ENCODE data around the gene RTCB. TPM values are rescaled to one million over a fixed set of nuclear protein-coding genes. Genes with fewer than 3 reads are reported as not detected.

RTCB gene
- total RNA-seq, 1 experiment from 2014 or later, result 50.9 TPM

DNA sequence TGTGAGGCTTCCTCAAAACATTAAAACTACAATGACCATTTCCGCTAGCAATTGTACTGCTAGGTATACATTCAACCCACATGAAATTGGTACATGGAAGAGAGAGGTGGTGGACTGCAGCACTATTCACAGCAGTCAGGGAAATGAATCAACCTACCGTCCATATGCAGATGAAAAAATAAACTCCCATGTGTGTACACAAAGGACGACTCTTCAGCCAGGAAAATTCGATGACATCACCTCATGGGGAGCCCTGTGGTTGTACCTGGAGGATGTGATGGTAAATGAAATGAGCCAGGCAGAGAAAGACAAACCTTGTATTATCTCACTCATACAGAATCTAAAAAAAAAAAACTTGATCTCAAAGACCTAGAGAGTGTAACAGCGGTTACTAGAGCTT is 31.1 kb downstream of the RTCB start:
- no peaks in the 10 kb centered on the region for H3K9me2 ChIP-seq (ENCODE audit: insufficient read depth)
- no peaks in the 10 kb centered on the region for H3K79me2 ChIP-seq (ENCODE audit: insufficient read depth, low read length)
- H3K27ac ChIP-seq (ENCODE audit: low read depth, low read length), result no peak overlapping the region
- ATAC-seq (no peak), DNase-seq (ENCODE audit: low read depth, low spot score) (no peak)
- H3K36me3 ChIP-seq (ENCODE audit: control insufficient read depth in 1 of 2, insufficient read depth in 2 of 2, low read length in 2 of 2), result no peaks in the 10 kb centered on the region
- H3K27me3 ChIP-seq (ENCODE audit: insufficient read depth, low read length), result no peaks in the 10 kb centered on the region
- ChIA-PET CTCF (no interaction called here), RAD21 (ENCODE audit: low non-redundant PET in 1 of 2, low total read pairs in 2 of 2, uncharacterized antibody in 2 of 2, unreplicated experiment in 2 of 2) (no interaction called here), POLR2A (no interaction called here)
- H3K4me2 ChIP-seq (ENCODE audit: low read length), result no peak overlapping the region
- H2AFZ ChIP-seq (ENCODE audit: low read depth, low read length, poor library complexity, severe bottlenecking), result no peak overlapping the region
- no peak overlapping the region for H3K4me3 ChIP-seq (replicated peaks in 1 of 2; ENCODE audit: low read depth in 1 of 2, low read length in 2 of 2)
- no TSS peak for BruUV-seq (replicated peaks)
- no peaks in the 10 kb centered on the region for H3K9me3 ChIP-seq (ENCODE audit: control insufficient read depth in 1 of 2, insufficient read depth in 1 of 2, low read depth in 1 of 2, low read length in 2 of 2)
- no peak for TF ChIP-seq ELF1 (IDR thresholded peaks at IDR 0.05; ENCODE audit: borderline replicate concordance, low read depth)
- TF ChIP-seq, protein P1, sequence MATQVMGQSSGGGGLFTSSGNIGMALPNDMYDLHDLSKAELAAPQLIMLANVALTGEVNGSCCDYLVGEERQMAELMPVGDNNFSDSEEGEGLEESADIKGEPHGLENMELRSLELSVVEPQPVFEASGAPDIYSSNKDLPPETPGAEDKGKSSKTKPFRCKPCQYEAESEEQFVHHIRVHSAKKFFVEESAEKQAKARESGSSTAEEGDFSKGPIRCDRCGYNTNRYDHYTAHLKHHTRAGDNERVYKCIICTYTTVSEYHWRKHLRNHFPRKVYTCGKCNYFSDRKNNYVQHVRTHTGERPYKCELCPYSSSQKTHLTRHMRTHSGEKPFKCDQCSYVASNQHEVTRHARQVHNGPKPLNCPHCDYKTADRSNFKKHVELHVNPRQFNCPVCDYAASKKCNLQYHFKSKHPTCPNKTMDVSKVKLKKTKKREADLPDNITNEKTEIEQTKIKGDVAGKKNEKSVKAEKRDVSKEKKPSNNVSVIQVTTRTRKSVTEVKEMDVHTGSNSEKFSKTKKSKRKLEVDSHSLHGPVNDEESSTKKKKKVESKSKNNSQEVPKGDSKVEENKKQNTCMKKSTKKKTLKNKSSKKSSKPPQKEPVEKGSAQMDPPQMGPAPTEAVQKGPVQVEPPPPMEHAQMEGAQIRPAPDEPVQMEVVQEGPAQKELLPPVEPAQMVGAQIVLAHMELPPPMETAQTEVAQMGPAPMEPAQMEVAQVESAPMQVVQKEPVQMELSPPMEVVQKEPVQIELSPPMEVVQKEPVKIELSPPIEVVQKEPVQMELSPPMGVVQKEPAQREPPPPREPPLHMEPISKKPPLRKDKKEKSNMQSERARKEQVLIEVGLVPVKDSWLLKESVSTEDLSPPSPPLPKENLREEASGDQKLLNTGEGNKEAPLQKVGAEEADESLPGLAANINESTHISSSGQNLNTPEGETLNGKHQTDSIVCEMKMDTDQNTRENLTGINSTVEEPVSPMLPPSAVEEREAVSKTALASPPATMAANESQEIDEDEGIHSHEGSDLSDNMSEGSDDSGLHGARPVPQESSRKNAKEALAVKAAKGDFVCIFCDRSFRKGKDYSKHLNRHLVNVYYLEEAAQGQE (IDR thresholded peaks at IDR 0.05; ENCODE audit: low read depth), result no peak
- TF ChIP-seq, protein P2, sequence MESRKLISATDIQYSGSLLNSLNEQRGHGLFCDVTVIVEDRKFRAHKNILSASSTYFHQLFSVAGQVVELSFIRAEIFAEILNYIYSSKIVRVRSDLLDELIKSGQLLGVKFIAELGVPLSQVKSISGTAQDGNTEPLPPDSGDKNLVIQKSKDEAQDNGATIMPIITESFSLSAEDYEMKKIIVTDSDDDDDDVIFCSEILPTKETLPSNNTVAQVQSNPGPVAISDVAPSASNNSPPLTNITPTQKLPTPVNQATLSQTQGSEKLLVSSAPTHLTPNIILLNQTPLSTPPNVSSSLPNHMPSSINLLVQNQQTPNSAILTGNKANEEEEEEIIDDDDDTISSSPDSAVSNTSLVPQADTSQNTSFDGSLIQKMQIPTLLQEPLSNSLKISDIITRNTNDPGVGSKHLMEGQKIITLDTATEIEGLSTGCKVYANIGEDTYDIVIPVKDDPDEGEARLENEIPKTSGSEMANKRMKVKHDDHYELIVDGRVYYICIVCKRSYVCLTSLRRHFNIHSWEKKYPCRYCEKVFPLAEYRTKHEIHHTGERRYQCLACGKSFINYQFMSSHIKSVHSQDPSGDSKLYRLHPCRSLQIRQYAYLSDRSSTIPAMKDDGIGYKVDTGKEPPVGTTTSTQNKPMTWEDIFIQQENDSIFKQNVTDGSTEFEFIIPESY (IDR thresholded peaks at IDR 0.05; ENCODE audit: extremely low read depth, insufficient replicate concordance, low read length), result no peak
- no peak for TF ChIP-seq RAD21 (IDR thresholded peaks at IDR 0.05; ENCODE audit: low read depth)
- no peak for TF ChIP-seq TCF7L2 (IDR thresholded peaks at IDR 0.05; ENCODE audit: borderline replicate concordance, extremely low read depth, insufficient read depth, insufficient read length)
- no peak for TF ChIP-seq SIN3A (IDR thresholded peaks at IDR 0.05; ENCODE audit: low read depth)
- TF ChIP-seq EGR1 (IDR thresholded peaks at IDR 0.05; ENCODE audit: low read depth), result no peak
- TF ChIP-seq ZFX (IDR thresholded peaks at IDR 0.05), result no peak
- TF ChIP-seq YY1 (IDR thresholded peaks at IDR 0.05; ENCODE audit: extremely low read depth, insufficient replicate concordance, low read depth, low read length), result no peak
- TF ChIP-seq, protein P3, sequence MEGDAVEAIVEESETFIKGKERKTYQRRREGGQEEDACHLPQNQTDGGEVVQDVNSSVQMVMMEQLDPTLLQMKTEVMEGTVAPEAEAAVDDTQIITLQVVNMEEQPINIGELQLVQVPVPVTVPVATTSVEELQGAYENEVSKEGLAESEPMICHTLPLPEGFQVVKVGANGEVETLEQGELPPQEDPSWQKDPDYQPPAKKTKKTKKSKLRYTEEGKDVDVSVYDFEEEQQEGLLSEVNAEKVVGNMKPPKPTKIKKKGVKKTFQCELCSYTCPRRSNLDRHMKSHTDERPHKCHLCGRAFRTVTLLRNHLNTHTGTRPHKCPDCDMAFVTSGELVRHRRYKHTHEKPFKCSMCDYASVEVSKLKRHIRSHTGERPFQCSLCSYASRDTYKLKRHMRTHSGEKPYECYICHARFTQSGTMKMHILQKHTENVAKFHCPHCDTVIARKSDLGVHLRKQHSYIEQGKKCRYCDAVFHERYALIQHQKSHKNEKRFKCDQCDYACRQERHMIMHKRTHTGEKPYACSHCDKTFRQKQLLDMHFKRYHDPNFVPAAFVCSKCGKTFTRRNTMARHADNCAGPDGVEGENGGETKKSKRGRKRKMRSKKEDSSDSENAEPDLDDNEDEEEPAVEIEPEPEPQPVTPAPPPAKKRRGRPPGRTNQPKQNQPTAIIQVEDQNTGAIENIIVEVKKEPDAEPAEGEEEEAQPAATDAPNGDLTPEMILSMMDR (IDR thresholded peaks at IDR 0.05 in 2 of 3, conservative IDR thresholded peaks at IDR 0.05 in 1 of 3; ENCODE audit: borderline replicate concordance in 1 of 3, insufficient read depth in 1 of 3, low read depth in 2 of 3, low read length in 2 of 3), result no peak
- no peak for TF ChIP-seq EZH2 (IDR thresholded peaks at IDR 0.05)
- TF ChIP-seq, protein P4, sequence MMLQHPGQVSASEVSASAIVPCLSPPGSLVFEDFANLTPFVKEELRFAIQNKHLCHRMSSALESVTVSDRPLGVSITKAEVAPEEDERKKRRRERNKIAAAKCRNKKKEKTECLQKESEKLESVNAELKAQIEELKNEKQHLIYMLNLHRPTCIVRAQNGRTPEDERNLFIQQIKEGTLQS (IDR thresholded peaks at IDR 0.05), result no peak
- no peak for TF ChIP-seq ZNF274 (IDR thresholded peaks at IDR 0.05; ENCODE audit: low read depth, low read length)
- TF ChIP-seq POLR2A (IDR thresholded peaks at IDR 0.05; ENCODE audit: borderline replicate concordance, extremely low read depth, insufficient read depth, insufficient read length), result no peak
- TF ChIP-seq SRF (IDR thresholded peaks at IDR 0.05; ENCODE audit: low read depth), result no peak
- TF ChIP-seq CEBPB (IDR thresholded peaks at IDR 0.05; ENCODE audit: low read depth), result no peak
- TF ChIP-seq, protein P5, sequence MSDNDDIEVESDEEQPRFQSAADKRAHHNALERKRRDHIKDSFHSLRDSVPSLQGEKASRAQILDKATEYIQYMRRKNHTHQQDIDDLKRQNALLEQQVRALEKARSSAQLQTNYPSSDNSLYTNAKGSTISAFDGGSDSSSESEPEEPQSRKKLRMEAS (IDR thresholded peaks at IDR 0.05), result no peak
- no peak for TF ChIP-seq SP1 (IDR thresholded peaks at IDR 0.05; ENCODE audit: low read depth)
- TF ChIP-seq EZH2phosphoT487 (IDR thresholded peaks at IDR 0.05; ENCODE audit: borderline replicate concordance), result no peak
- TF ChIP-seq JUND (IDR thresholded peaks at IDR 0.05), result no peak
- no peaks in the 10 kb centered on the region; a peak in 1 of 4 replicates for H3K4me1 ChIP-seq (ENCODE audit: control insufficient read depth in 1 of 2, insufficient read depth in 2 of 2, low read length in 2 of 2)
- intact Hi-C loops (cut with micrococcal nuclease), result no loop called here
- no peak overlapping the region for H3K9ac ChIP-seq (ENCODE audit: low read length)
- H4K20me1 ChIP-seq (ENCODE audit: insufficient read depth), result no peaks in the 10 kb centered on the region
